ENCODE results near the gene ZNF784.
A peak's percentile ranks its signal among the peaks of the same experiment; 100 is the strongest.

ZNF784 gene

GRCh38 chr19:55624109-55625003 lies at the start of gene ZNF784:
Gene ZNF784, minus strand, starts transcription at chr19:55624566. Its CDS starts 5 bp downstream, at chr19:55624561.
- peak; percentile 91 for DNase-seq

GRCh38 chr19:55673889-55674288 lies 49.5 kb upstream of the ZNF784 start:
- DNase-seq, result no peak

GRCh38 chr19:55673465-55673864 lies 49.1 kb upstream of the ZNF784 start:
- no peak for DNase-seq

- DNase-seq, result no peak
These were observed 48.1 kb upstream of the ZNF784 start for GRCh38 chr19:55672418-55672817.

- no peak for DNase-seq
These were observed 46.6 kb upstream of the ZNF784 start for GRCh38 chr19:55671054-55671378.

GRCh38 chr19:55670280-55671053 lies 46.1 kb upstream of the ZNF784 start:
- DNase-seq, result no peak

- DNase-seq, result no peak
These were observed 45.3 kb upstream of the ZNF784 start for GRCh38 chr19:55669418-55670279.

GRCh38 chr19:55668603-55669348 lies 44.4 kb upstream of the ZNF784 start:
- DNase-seq, result no peak

- DNase-seq, result no peak
These were observed 43.6 kb upstream of the ZNF784 start for GRCh38 chr19:55667958-55668357.

GRCh38 chr19:55667511-55667910 lies 43.1 kb upstream of the ZNF784 start:
- no peak for DNase-seq

GRCh38 chr19:55667006-55667381 lies 42.6 kb upstream of the ZNF784 start:
- DNase-seq, result no peak

GRCh38 chr19:55666343-55667005 lies 42.1 kb upstream of the ZNF784 start:
- no peak for DNase-seq

- DNase-seq, result no peak
These were observed 39.6 kb upstream of the ZNF784 start for GRCh38 chr19:55663846-55664536.

GRCh38 chr19:55661826-55662225 lies 37.5 kb upstream of the ZNF784 start:
- no peak for DNase-seq

- DNase-seq, result no peak
These were observed 36.6 kb upstream of the ZNF784 start for GRCh38 chr19:55660991-55661390.

- DNase-seq, result no peak
These were observed 36.0 kb upstream of the ZNF784 start for GRCh38 chr19:55660404-55660803.

GRCh38 chr19:55659822-55660221 lies 35.5 kb upstream of the ZNF784 start:
- no peak for DNase-seq

- no peak for DNase-seq
These were observed 34.6 kb upstream of the ZNF784 start for GRCh38 chr19:55658846-55659459.

GRCh38 chr19:55656988-55657747 lies 32.8 kb upstream of the ZNF784 start:
- peak; percentile 34 for DNase-seq

GRCh38 chr19:55656552-55656951 lies 32.2 kb upstream of the ZNF784 start:
- DNase-seq, result no peak
